GM23248 (cell line): Measurements from ENCODE around the gene IFT74. TPM values are rescaled to one million over a fixed set of nuclear protein-coding genes. Genes with fewer than 3 reads are reported as not detected.
A peak's percentile ranks its signal among the peaks of the same experiment; 100 is the strongest.

Experiments used
- DNase-seq: peaks from one replicate; pipeline ENCODE4 v3.0.0-alpha.2; 2015
- H2AFZ ChIP-seq: fragments of 200-600 bp; sonication (generic); 2 replicates; pipeline ENCODE4 v1.6.1; 2016; ENCODE audit warnings: antibody characterized with exemption
- H3F3A ChIP-seq: fragments of 200-600 bp; sonication (generic); 2 replicates; pipeline ENCODE4 v1.6.1; 2016; ENCODE audit warnings: mild to moderate bottlenecking, antibody characterized with exemption, mixed run types; ENCODE audit not compliant: insufficient read depth
- H3K27ac ChIP-seq: fragments of 200-600 bp; sonication (generic); 2 replicates; pipeline ENCODE4 v1.5.1; 2016; ENCODE audit warnings: mild to moderate bottlenecking
- H3K27me3 ChIP-seq: fragments of 200-600 bp; sonication (generic); replicated peaks from 2 replicates; pipeline ENCODE4 v1.6.1; 2016; ENCODE audit warnings: mild to moderate bottlenecking; ENCODE audit not compliant: insufficient read depth
- H3K36me3 ChIP-seq: fragments of 200-600 bp; sonication (generic); 2 replicates; pipeline ENCODE4 v1.6.1; 2016; ENCODE audit warnings: low read depth, mild to moderate bottlenecking
- H3K4me1 ChIP-seq: fragments of 200-600 bp; sonication (generic); 2 replicates; pipeline ENCODE4 v1.6.1; 2016; ENCODE audit warnings: mild to moderate bottlenecking; ENCODE audit not compliant: insufficient read depth
- H3K4me2 ChIP-seq: fragments of 200-600 bp; sonication (generic); one replicate; pipeline ENCODE4 v1.6.1; 2016; ENCODE audit warnings: mild to moderate bottlenecking; ENCODE audit not compliant: unreplicated experiment
- H3K4me3 ChIP-seq: fragments of 200-600 bp; sonication (generic); 2 replicates; pipeline ENCODE4 v1.5.1; 2016; ENCODE audit warnings: mild to moderate bottlenecking
- H3K79me2 ChIP-seq: fragments of 200-600 bp; sonication (generic); 2 replicates; pipeline ENCODE4 v1.6.1; 2016; ENCODE audit warnings: mild to moderate bottlenecking; ENCODE audit not compliant: insufficient read depth
- H3K9ac ChIP-seq: fragments of 200-600 bp; sonication (generic); 2 replicates; pipeline ENCODE4 v1.6.1; 2016; ENCODE audit warnings: mild to moderate bottlenecking
- H3K9me2 ChIP-seq: fragments of 200-600 bp; sonication (generic); 2 replicates; pipeline ENCODE4 v1.6.1; 2016; ENCODE audit warnings: mixed run types, mild to moderate bottlenecking, moderate library complexity; ENCODE audit not compliant: insufficient read depth
- H3K9me3 ChIP-seq: fragments of 200-600 bp; sonication (generic); one replicate; pipeline ENCODE4 v1.6.1; 2017; ENCODE audit warnings: low read depth
- H4K20me1 ChIP-seq: fragments of 200-600 bp; sonication (generic); 2 replicates; pipeline ENCODE4 v1.6.0; 2016; ENCODE audit not compliant: insufficient read depth
- EZH2 ChIP-seq: fragments of 200-600 bp; sonication (generic); IDR thresholded peaks from 2 replicates; pipeline ENCODE4 v1.6.1; 2018; ENCODE audit warnings: antibody characterized with exemption, mild to moderate bottlenecking; ENCODE audit not compliant: insufficient read depth, poor library complexity, severe bottlenecking
- EZH2phosphoT487 ChIP-seq: fragments of 200-600 bp; sonication (generic); IDR thresholded peaks from 2 replicates; pipeline ENCODE4 v1.6.1; 2018; ENCODE audit warnings: antibody characterized with exemption, moderate library complexity, mild to moderate bottlenecking, low read depth; ENCODE audit not compliant: insufficient read depth
- WGBS, 2 experiments: methylation state at CpG; one replicate each; pipeline ENCODE4 v1.1.6; 2015 to 2017; ENCODE audit warnings: low lambda C conversion rate in 2 of 2, low coverage in 1 of 2; ENCODE audit errors: missing lambda C conversion rate in 2 of 2; 5-methylcytosine and 5-hydroxymethylcytosine counted together
- in situ Hi-C: fragments of 300-500 bp; cut with MboI; formaldehyde crosslinking; loops from 2 replicates; pipeline ENCODE4 v1.15.0; 2020
- polyA plus RNA-seq: library from polyadenylated mRNA; unstranded; fragments of >200 nt; fragmentation: Nextera tagmentation; extraction: Ambion mirVana; gene quantifications from 2 replicates; pipeline ENCODE4 v1.2.1, GENCODE V29; 2016
- total RNA-seq: library from RNA; depleted of rRNA; stranded (reverse); fragments of >200 nt; shearing (Covaris generic); gene quantifications from 2 replicates; pipeline ENCODE4 v1.2.3, GENCODE V29; 2014

The IFT74 gene
- total and polyA plus RNA-seq, 2 experiments from 2014 or later = 10.1 to 20.9 TPM

DNA sequence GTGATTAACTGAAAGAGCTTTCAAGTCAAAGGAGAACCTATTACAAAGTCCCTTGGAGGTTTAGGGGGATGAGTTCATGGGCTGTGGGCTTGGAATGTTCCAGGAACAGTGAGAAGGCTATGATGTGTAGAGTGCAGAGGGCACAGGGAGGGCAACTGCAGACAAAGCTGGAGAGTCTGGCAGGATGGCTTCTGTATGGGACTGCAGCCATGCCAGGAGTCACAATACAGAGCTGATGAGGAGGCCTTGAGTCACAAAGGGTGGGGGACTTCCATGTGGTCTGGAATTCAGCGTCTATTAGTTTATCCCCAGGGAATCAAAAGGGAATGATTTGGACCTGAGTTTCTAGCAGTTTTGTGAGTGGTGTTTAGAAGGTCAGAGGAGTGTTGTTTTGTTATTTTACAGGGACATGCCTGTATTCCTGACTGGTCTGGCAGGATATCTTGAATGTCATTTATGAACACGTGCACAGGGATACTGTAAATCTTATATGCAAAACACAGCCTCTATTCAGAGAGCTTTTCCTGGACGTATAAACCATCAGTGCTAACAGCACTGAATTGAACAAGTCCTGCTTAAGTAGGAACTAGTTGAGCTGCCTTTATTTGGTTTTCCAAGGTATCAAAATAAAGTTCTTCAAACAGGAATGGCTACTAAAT lies 138.6 kb downstream of the IFT74 start:
- H3K79me2 ChIP-seq = no peaks in the 10 kb centered on the region
- DNase-seq = peak; percentile 97
- H3K27me3 ChIP-seq = no peaks in the 10 kb centered on the region
- no peak for TF ChIP-seq EZH2phosphoT487
- no peak for TF ChIP-seq EZH2
- 2 to 4% methylated on average over 3 of the region's 3 CpGs for WGBS, 2 experiments
- H3K27ac ChIP-seq = peak overlapping the region; percentile 76
- H3F3A ChIP-seq = peaks cover 24% of the 10 kb centered on the region
- H4K20me1 ChIP-seq = no peaks in the 10 kb centered on the region
- no peaks in the 10 kb centered on the region for H3K36me3 ChIP-seq
- H3K9ac ChIP-seq = peak overlapping the region; percentile 51
- in situ Hi-C loops = no loop called here
- 0 out of 2 replicates have a peak overlapping the region, but pooled peaks have one; percentile 38 for H2AFZ ChIP-seq
- peaks cover 34% of the 10 kb centered on the region for H3K4me1 ChIP-seq
- H3K9me2 ChIP-seq = no peaks in the 10 kb centered on the region
- H3K9me3 ChIP-seq = no peaks in the 10 kb centered on the region
- H3K4me3 ChIP-seq = peak overlapping the region; percentile 51
- H3K4me2 ChIP-seq = peak overlapping the region; percentile 78

DNA sequence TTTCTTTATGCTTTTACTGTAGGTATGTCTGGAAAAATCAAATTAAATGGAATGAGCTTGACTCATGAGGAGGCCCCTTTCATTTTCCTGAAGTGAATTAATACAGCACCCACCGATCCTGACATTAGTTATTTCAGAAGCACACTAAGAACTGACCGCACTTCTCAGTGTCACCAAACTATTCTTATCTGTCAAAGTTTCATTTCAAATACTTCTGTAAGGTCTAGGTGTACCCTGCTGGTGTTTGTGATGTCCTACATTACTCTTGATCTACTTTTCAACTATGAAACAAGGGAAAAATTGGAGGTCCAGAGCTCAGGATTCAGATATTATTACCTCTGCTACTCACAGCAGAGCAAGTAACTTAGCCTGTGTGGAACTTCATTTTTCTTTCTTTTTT lies 151.0 kb downstream of the IFT74 start:
- Histone ChIP-seq H3F3A (peaks cover 18% of the 10 kb centered on the region), H4K20me1 (no peaks in the 10 kb centered on the region), H3K36me3 (no peaks in the 10 kb centered on the region), H3K27ac (no peak overlapping the region), H3K9me2 (no peaks in the 10 kb centered on the region), H3K9ac (no peak overlapping the region), H3K79me2 (peaks cover 17% of the 10 kb centered on the region), H3K4me3 (no peak overlapping the region), H3K4me2 (no peak overlapping the region), H3K27me3 (no peaks in the 10 kb centered on the region), H3K4me1 (peaks cover 34% of the 10 kb centered on the region), H2AFZ (no peak overlapping the region), H3K9me3 (no peaks in the 10 kb centered on the region)
- DNase-seq = no peak
- in situ Hi-C loops = no loop called here
- no peak for TF ChIP-seq EZH2phosphoT487
- TF ChIP-seq EZH2 = no peak
- 93% methylated on average over 2 of the region's 2 CpGs for WGBS, 2 experiments

DNA sequence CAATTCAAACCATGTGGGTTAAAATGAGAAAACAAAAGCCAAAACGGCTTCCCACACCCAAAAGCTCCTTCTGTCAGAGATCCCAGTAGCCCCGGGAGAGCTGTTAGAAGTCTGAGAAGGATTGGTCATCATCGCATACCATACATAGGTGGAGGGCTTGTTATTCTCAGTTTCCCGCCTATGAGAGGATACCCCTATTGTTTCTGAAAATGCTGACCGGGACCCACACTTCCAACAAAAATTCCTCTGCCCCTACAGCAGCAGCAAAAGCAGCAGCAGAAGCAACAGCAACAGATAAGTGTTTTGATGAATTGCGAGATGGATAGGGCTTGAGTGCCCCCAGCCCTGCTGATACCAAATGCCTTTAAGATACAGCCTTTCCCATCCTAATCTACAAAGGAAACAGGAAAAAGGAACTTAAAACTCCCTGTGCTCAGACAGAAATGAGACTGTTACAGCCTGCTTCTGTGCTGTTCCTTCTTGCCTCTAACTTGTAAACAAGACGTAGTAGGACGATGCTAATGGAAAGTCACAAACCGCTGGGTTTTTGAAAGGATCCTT lies 152.8 kb downstream of the IFT74 start, which contains the start of gene TEK:
TSS of gene TEK (plus strand) at position 245 of the 561 bp plus-strand sequence. CDS start 366 bp downstream, outside the sequence.
- in situ Hi-C loops = no loop called here
- WGBS, 2 experiments = 11 to 16% methylated on average over 9 of the region's 9 CpGs
- DNase-seq = peak; percentile 61
- H2AFZ ChIP-seq = peak within 1 kb of the TSS; percentile 96
- peaks cover 34% of the 10 kb centered on the region for H3K4me1 ChIP-seq
- peak within 1 kb of the TSS; percentile 93 for H3K4me2 ChIP-seq
- H3K4me3 ChIP-seq = peak within 1 kb of the TSS; percentile 74
- peak within 1 kb of the TSS; percentile 46 for H3K27ac ChIP-seq
- H3K9me3 ChIP-seq = no peaks in the 10 kb centered on the region
- peak within 1 kb of the TSS; percentile 73 for H3K9ac ChIP-seq
- H3K79me2 ChIP-seq = peaks cover 17% of the 10 kb centered on the region
- H4K20me1 ChIP-seq = no peaks in the 10 kb centered on the region
- peaks cover 18% of the 10 kb centered on the region for H3F3A ChIP-seq
- H3K9me2 ChIP-seq = no peaks in the 10 kb centered on the region
- no peaks in the 10 kb centered on the region for H3K36me3 ChIP-seq
- TF ChIP-seq EZH2 (no peak), EZH2phosphoT487 (no peak)
- no peaks in the 10 kb centered on the region for H3K27me3 ChIP-seq

DNA sequence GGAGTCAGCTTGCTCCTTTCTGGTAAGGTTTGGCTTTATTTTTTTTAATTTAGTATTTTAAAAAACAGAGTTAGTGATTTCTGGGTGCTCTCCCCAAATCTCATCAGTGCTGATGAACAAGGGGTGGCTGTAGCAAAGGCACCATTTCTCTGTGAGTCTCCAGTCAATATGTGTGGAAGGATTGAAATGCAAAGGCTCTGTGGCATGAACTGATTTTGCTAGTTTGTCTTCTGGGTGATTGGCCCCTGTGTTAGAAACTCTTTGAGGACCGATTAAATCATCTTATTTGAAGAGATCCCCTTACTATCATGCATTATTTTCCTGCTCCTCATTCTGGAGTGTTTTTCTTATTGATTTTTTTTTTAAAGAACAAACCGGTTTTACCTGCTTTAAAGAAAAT lies 153.4 kb downstream of the IFT74 start:
- Histone ChIP-seq H3K27ac (peak overlapping the region; percentile 46), H3K4me2 (peak overlapping the region; percentile 93), H3K4me1 (peaks cover 34% of the 10 kb centered on the region), H3F3A (peaks cover 18% of the 10 kb centered on the region), H3K27me3 (no peaks in the 10 kb centered on the region), H3K36me3 (no peaks in the 10 kb centered on the region), H3K9me3 (no peaks in the 10 kb centered on the region), H2AFZ (peak overlapping the region; percentile 96), H3K9ac (peak overlapping the region; percentile 73), H3K9me2 (no peaks in the 10 kb centered on the region), H4K20me1 (no peaks in the 10 kb centered on the region), H3K4me3 (peak overlapping the region; percentile 74), H3K79me2 (peaks cover 17% of the 10 kb centered on the region)
- WGBS, 2 experiments = 76 to 79% methylated on average over 2 of the region's 2 CpGs
- peak; percentile 20 for DNase-seq
- in situ Hi-C loops = no loop called here
- TF ChIP-seq EZH2phosphoT487 (no peak), EZH2 (no peak)
